AG10803 (cell line): Measurements from ENCODE around the gene SLC8A3.

Experiments used
- DNase-seq: peaks from one replicate; pipeline ENCODE4 v3.0.0; 2010; ENCODE audit warnings: low read depth
- H3K4me3 ChIP-seq: 2 replicates; pipeline ENCODE4 v1.5.1; 2011; ENCODE audit warnings: mild to moderate bottlenecking, low read length, control low read depth
- TF ChIP-seq, protein P1 (sequence below): conservative IDR thresholded peaks from 2 replicates; pipeline ENCODE4 v1.5.1; 2011; ENCODE audit warnings: mild to moderate bottlenecking, low read length, control low read depth, inconsistent platforms

Gene SLC8A3

DNA sequence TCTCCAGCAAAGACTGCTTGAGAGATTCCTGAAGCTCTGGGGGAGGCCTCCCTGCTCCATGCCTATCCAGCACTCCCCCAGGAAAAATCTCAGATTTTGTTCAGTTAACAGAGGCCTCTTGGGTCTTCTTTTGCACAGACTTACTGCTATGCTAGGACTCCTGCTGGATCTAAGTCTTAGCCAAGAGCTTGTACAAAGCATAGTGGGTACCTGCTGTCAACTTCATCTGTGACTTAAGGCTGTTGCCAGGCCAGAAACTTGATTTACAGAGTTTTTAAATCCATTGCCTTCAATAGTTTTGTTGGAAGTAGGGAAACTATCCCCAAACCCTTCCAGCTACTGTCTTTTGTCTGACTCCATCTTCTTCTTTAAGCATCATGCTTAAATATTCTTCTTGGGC is 169.1 kb downstream of the SLC8A3 start:
- H3K4me3 ChIP-seq, result no peak overlapping the region
- TF ChIP-seq, protein P1, sequence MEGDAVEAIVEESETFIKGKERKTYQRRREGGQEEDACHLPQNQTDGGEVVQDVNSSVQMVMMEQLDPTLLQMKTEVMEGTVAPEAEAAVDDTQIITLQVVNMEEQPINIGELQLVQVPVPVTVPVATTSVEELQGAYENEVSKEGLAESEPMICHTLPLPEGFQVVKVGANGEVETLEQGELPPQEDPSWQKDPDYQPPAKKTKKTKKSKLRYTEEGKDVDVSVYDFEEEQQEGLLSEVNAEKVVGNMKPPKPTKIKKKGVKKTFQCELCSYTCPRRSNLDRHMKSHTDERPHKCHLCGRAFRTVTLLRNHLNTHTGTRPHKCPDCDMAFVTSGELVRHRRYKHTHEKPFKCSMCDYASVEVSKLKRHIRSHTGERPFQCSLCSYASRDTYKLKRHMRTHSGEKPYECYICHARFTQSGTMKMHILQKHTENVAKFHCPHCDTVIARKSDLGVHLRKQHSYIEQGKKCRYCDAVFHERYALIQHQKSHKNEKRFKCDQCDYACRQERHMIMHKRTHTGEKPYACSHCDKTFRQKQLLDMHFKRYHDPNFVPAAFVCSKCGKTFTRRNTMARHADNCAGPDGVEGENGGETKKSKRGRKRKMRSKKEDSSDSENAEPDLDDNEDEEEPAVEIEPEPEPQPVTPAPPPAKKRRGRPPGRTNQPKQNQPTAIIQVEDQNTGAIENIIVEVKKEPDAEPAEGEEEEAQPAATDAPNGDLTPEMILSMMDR, result no peak
- DNase-seq, result no peak

DNA sequence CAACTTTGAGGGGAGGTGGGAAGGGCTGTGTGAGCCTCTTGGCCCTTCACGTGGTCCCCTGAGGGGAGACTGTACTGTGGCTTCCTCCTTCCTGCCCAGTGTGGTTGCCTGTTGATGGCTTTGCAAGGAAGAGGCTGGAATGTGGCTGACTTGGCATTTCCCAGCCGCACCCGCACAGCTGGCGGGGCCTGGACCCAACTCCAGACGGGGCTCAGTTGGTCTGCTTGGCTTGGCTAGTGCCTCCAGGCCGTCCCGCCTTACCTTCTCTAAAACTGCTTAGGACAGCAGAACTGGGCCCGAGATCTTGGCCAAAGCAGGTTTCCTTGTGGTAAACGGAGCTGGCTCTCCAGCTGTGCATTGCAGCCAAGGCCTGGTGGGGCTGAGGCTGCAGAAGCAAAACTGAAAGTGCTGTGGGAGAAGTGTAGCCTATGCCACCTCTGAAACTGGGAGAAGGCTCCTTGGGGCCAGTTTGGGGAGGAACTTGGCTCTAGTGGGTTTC is 170.0 kb downstream of the SLC8A3 start:
- H3K4me3 ChIP-seq, result peak overlapping the region; percentile 27
- TF ChIP-seq, protein P1, result no peak
- DNase-seq, result peak; percentile 28

- H3K4me3 ChIP-seq, result no peak overlapping the region
- TF ChIP-seq, protein P1, result no peak
- DNase-seq, result no peak
These were observed 170.5 kb downstream of the SLC8A3 start for GRCh38 chr14:70018230-70018629.

DNA sequence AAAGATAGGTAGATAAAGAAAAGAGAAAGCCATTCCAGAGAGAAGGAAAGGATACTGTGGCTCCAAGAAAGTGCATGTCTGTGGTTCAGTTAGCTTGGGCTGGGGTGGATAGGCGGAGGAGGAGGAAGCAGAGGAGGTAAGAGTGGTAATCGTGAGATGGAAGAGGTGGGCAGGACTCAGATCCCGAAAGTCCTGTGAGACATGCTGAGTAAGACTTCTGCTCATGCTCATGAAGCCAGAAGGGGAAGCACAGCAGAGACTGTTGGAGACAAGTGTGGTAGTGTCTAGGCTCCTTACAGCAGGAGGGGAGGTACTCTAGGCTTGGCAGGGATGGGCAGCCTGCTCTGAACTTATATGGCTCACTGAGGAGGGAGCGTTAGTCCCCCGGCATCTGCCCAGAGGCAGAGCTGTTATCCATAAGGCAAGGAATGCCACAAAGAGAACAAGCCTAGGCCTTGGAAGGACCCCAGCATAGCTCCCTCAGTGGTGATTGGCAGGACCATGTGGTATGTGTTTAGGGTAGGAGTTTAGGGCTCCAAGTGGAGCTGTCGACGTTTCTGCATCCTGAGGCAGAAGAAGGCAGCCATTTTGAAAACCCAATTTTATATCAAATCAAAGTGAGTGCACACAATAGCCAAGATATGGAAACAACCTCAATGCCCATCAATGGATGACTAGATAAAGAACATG is 174.2 kb downstream of the SLC8A3 start:
- TF ChIP-seq, protein P1, result no peak
- DNase-seq, result no peak
- H3K4me3 ChIP-seq, result no peak overlapping the region

DNA sequence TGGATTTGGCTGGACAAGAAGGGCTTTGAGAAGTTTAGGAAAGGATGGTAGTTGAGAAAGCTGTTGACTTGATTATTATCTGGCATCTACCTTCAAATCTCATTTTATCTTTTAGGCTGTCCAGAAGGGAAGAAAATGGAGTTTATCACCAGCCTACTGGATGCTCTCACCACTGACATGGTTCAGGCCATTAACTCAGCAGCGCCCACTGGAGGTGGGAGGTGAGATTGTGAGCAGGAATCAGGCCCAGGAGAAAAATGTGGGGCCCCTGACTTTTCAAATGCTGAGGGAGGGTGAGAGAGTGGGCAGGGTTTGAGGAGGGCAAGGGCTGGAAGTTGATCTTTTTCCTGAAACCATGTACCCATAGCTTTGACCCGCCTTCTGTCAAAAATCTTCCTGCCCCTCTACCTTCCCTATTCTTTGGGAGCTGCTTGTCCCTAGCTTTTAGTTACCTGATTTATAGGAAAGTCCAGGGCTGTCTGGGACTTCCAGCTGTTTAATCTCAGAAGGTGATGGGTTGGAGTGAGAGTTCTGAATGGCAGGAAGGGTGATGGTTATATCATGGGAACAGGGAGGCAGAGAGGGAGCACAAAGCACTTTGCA is 175.4 kb downstream of the SLC8A3 start:
- TF ChIP-seq, protein P1, result peak; percentile 47
- H3K4me3 ChIP-seq, result no peak overlapping the region
- no peak for DNase-seq

GRCh38 chr14:70011708-70012107 is 177.0 kb downstream of the SLC8A3 start:
- no peak overlapping the region for H3K4me3 ChIP-seq
- no peak for DNase-seq
- TF ChIP-seq, protein P1, result no peak

GRCh38 chr14:70011098-70011497 is 177.7 kb downstream of the SLC8A3 start:
- TF ChIP-seq, protein P1, result no peak
- no peak overlapping the region for H3K4me3 ChIP-seq
- no peak for DNase-seq
